IMR-90 (cell line): ENCODE measurements around the gene FUT8. TPM values are rescaled to one million over a fixed set of nuclear protein-coding genes. Genes with fewer than 3 reads are reported as not detected.

Experiments used
- ATAC-seq: fragments of 200-7000 bp; cut with Tn5 transposase; 2 replicates; pipeline ENCODE4 v1.9.1; 2020; ENCODE audit warnings: low read depth, mild to moderate bottlenecking, moderate library complexity
- BruUV-seq: library from RNA; stranded (reverse); fragments of 400-500 nt; replicated peaks from 2 replicates; lab custom pipeline; 2021; lab: Mats Ljungman, UMichigan
- CTCF ChIA-PET: fragments of 300-600 bp; formaldehyde crosslinking; extraction: SDS; loops from one replicate; lab custom pipeline; 2021; ENCODE audit warnings: antibody characterized with exemption; lab: Yijun Ruan, JAX
- POLR2A ChIA-PET: fragments of 300-600 bp; sonication (Branson Sonifier 250); formaldehyde crosslinking; loops from one replicate; lab custom pipeline; 2022; ENCODE audit warnings: antibody characterized with exemption; ENCODE audit not compliant: unreplicated experiment; lab: Charles Lee
- DNase-seq: peaks from one replicate; pipeline ENCODE4 v3.0.0; 2013
- H2AFZ ChIP-seq: replicated peaks from 2 replicates; pipeline ENCODE3; 2013; ENCODE audit warnings: low read length, mild to moderate bottlenecking; ENCODE audit not compliant: poor library complexity
- H2AK5ac ChIP-seq: 2 replicates; pipeline ENCODE4 v1.6.1; 2013; ENCODE audit warnings: low read depth, low read length, inconsistent platforms
- H2AK9ac ChIP-seq: replicated peaks from 2 replicates; pipeline ENCODE3; 2013; ENCODE audit warnings: mild to moderate bottlenecking, low read depth, low read length, moderate library complexity; ENCODE audit not compliant: poor library complexity
- H2BK120ac ChIP-seq: 2 replicates; pipeline ENCODE4 v1.6.1; 2013; ENCODE audit warnings: low read depth, low read length, inconsistent platforms
- H2BK15ac ChIP-seq: 3 replicates; pipeline ENCODE4 v1.6.1; 2013; ENCODE audit warnings: low read depth, low read length, inconsistent platforms
- H2BK20ac ChIP-seq: 2 replicates; pipeline ENCODE4 v1.6.1; 2013; ENCODE audit warnings: low read depth, mild to moderate bottlenecking, inconsistent platforms, low read length, moderate library complexity
- H2BK5ac ChIP-seq: 2 replicates; pipeline ENCODE4 v1.6.1; 2013; ENCODE audit warnings: mild to moderate bottlenecking, low read depth, low read length, inconsistent platforms; ENCODE audit not compliant: poor library complexity, severe bottlenecking
- H3K14ac ChIP-seq: replicated peaks from 2 replicates; pipeline ENCODE4 v1.6.1; 2013; ENCODE audit warnings: low read depth, low read length, inconsistent platforms
- H3K18ac ChIP-seq: 2 replicates; pipeline ENCODE4 v1.6.1; 2013; ENCODE audit warnings: low read depth, low read length, control low read depth
- H3K23ac ChIP-seq: 2 replicates; pipeline ENCODE4 v1.6.1; 2013; ENCODE audit warnings: low read depth, low read length, inconsistent platforms
- H3K27ac ChIP-seq: 2 replicates; pipeline ENCODE4 v1.5.1; 2013; ENCODE audit warnings: mild to moderate bottlenecking, control low read depth, low read length; ENCODE audit not compliant: insufficient read depth
- H3K27me3 ChIP-seq: 2 replicates; pipeline ENCODE4 v1.6.1; 2013; ENCODE audit warnings: low read length; ENCODE audit not compliant: control insufficient read depth, insufficient read depth
- H3K36me3 ChIP-seq: 2 replicates; pipeline ENCODE4 v1.6.1; 2013; ENCODE audit warnings: low read length, mixed read lengths; ENCODE audit not compliant: control insufficient read depth, insufficient read depth
- H3K4ac ChIP-seq: 2 replicates; pipeline ENCODE4 v1.6.1; 2013; ENCODE audit warnings: low read depth, low read length, inconsistent platforms
- H3K4me1 ChIP-seq: 2 replicates; pipeline ENCODE4 v1.6.1; 2013; ENCODE audit warnings: low read length, mixed read lengths; ENCODE audit not compliant: control insufficient read depth, insufficient read depth
- H3K4me2 ChIP-seq: 2 replicates; pipeline ENCODE4 v1.6.1; 2013; ENCODE audit warnings: low read depth, mild to moderate bottlenecking, control low read depth, low read length, moderate library complexity
- H3K4me3 ChIP-seq: 2 replicates; pipeline ENCODE4 v1.5.1; 2013; ENCODE audit warnings: low read depth, mild to moderate bottlenecking, control low read depth, low read length, moderate library complexity; ENCODE audit not compliant: insufficient read depth
- H3K56ac ChIP-seq: 2 replicates; pipeline ENCODE4 v1.6.1; 2013; ENCODE audit warnings: low read length, inconsistent platforms; ENCODE audit not compliant: insufficient read depth; ENCODE audit errors: extremely low read depth
- H3K79me1 ChIP-seq, 2 experiments: 2 replicates each; pipeline ENCODE4 v1.6.1; 2013; ENCODE audit warnings: low read length in 2 of 2, inconsistent platforms in 1 of 2, low read depth in 1 of 2
- H3K9ac ChIP-seq: 2 replicates; pipeline ENCODE4 v1.6.1; 2013; ENCODE audit warnings: low read depth, low read length, control low read depth
- H3K9me1 ChIP-seq: 2 replicates; pipeline ENCODE4 v1.6.1; 2013; ENCODE audit warnings: low read length, inconsistent platforms; ENCODE audit not compliant: insufficient read depth
- H3K9me3 ChIP-seq: 2 replicates; pipeline ENCODE4 v1.6.1; 2013; ENCODE audit warnings: low read length; ENCODE audit not compliant: control insufficient read depth, insufficient read depth
- H4K20me1 ChIP-seq: 2 replicates; pipeline ENCODE4 v1.6.1; 2013; ENCODE audit warnings: low read length, inconsistent platforms; ENCODE audit not compliant: insufficient read depth
- H4K5ac ChIP-seq: 2 replicates; pipeline ENCODE4 v1.6.1; 2013; ENCODE audit warnings: mild to moderate bottlenecking, low read depth, low read length, control low read depth
- H4K8ac ChIP-seq, 2 experiments: 2 replicates each; pipeline ENCODE4 v1.6.1; 2013; ENCODE audit warnings: low read depth in 2 of 2, low read length in 2 of 2, control low read depth in 1 of 2, inconsistent platforms in 1 of 2
- H4K91ac ChIP-seq: 2 replicates; pipeline ENCODE4 v1.6.1; 2013; ENCODE audit warnings: low read depth, low read length, inconsistent platforms; ENCODE audit not compliant: insufficient read depth
- BHLHE40 ChIP-seq: fragments of 150-350 bp; IDR thresholded peaks from 2 replicates; pipeline ENCODE4 v1.6.1; 2016; ENCODE audit warnings: mild to moderate bottlenecking, low read depth, low read length
- CEBPB ChIP-seq: IDR thresholded peaks from 2 replicates; pipeline ENCODE4 v1.6.1; 2012; ENCODE audit warnings: low read depth, low read length, improper control_type of control experiment
- NFE2L2 ChIP-seq: fragments of 150-350 bp; IDR thresholded peaks from 2 replicates; pipeline ENCODE4 v1.6.1; 2016; ENCODE audit warnings: low read depth, mild to moderate bottlenecking, low read length
- RAD21 ChIP-seq: IDR thresholded peaks from 2 replicates; pipeline ENCODE4 v1.6.1; 2012; ENCODE audit warnings: low read length, improper control_type of control experiment
- RCOR1 ChIP-seq: IDR thresholded peaks from 2 replicates; pipeline ENCODE4 v1.6.1; 2012; ENCODE audit warnings: mild to moderate bottlenecking, low read length, improper control_type of control experiment; ENCODE audit not compliant: insufficient replicate concordance
- RFX5 ChIP-seq: IDR thresholded peaks from 2 replicates; pipeline ENCODE4 v1.8.0; 2012; ENCODE audit warnings: low read depth, mild to moderate bottlenecking, low read length, moderate library complexity
- WGBS, 2 experiments: methylation state at CpG; one replicate each; pipeline versions ENCODE4 v1.1.5 to v1.1.7; 2013; ENCODE audit warnings: missing lambda C conversion rate in 2 of 2; ENCODE audit not compliant: insufficient read length in 1 of 2; ENCODE audit errors: extremely low coverage in 2 of 2; 5-methylcytosine and 5-hydroxymethylcytosine counted together
- dilution Hi-C: fragments of 300-500 bp; cut with HindIII; formaldehyde crosslinking; loops from one replicate; pipeline ENCODE4 v1.14.3; 2018; ENCODE audit warnings: low sequenced_read_pairs; ENCODE audit not compliant: unreplicated experiment
- in situ Hi-C: fragments of 300-500 bp; cut with MboI; formaldehyde crosslinking; loops from 3 replicates; pipeline ENCODE4 v1.14.3; 2019; ENCODE audit warnings: low sequenced_read_pairs, inconsistent platforms, mixed read lengths
- intact Hi-C: fragments of 100-400 bp; cut with micrococcal nuclease; formaldehyde crosslinking; loops from 2 replicates; pipeline ENCODE4 v1.10.0; 2022
- polyA plus RNA-seq, 3 experiments: library from polyadenylated mRNA; depleted of rRNA; stranded (reverse); fragments of >200 nt; gene quantifications; 2 replicates each; pipeline ENCODE4 v1.2.3, GENCODE V29; 2012; ENCODE audit warnings: low replicate concordance in 1 of 3
- total RNA-seq: library from RNA; depleted of rRNA; stranded (reverse); fragments of >200 nt; gene quantifications from 2 replicates; pipeline ENCODE4 v1.2.3, GENCODE V29; 2012
- TF ChIP-seq, protein P1 (sequence below): fragments of 150-350 bp; IDR thresholded peaks from 2 replicates; pipeline ENCODE4 v1.6.1; 2017; ENCODE audit warnings: mild to moderate bottlenecking, antibody characterized with exemption, low read length, low read depth
- TF ChIP-seq, protein P2 (sequence below): fragments of 150-350 bp; IDR thresholded peaks from 2 replicates; pipeline ENCODE4 v1.6.1; 2016; ENCODE audit warnings: low read depth, mild to moderate bottlenecking, low read length, moderate library complexity, borderline replicate concordance

The FUT8 gene
- total and polyA plus RNA-seq, 2 of the 4 experiments (the other 2 are of a cell fraction) = 15.6 to 72.9 TPM

DNA sequence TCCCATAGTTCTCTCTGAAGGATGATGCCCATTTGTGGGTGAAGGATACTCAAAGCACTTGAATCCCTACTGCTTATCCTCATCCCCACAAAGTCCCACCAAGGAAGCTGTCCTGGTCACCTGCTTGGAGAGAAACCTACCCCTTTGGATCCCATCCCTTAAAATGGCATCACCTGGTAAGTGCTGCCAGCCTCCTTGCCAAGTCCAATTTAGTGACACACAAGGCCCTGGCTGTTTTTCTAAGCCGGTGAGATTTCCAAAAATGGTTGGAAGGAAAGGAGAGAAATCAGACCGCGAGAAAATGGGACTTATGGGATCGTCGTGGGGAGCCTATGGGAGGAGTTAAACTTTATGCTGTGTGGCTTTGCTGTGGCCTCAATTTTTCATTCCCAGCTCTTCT is 358.2 kb downstream of the FUT8 start:
- no peak overlapping the region for H3K27ac ChIP-seq
- no peak overlapping the region for H3K14ac ChIP-seq
- H2AK5ac ChIP-seq = no peak overlapping the region
- no peak overlapping the region for H2BK20ac ChIP-seq
- no peak overlapping the region for H3K23ac ChIP-seq
- no peak overlapping the region for H2BK15ac ChIP-seq
- H3K9me3 ChIP-seq = no peaks in the 10 kb centered on the region
- H2BK120ac ChIP-seq = no peak overlapping the region
- WGBS, 2 experiments = no CpG with 5 or more reads among the region's 5 CpGs
- dilution Hi-C loops = no loop called here
- ChIA-PET POLR2A (no interaction called here), CTCF (no interaction called here)
- no peak overlapping the region for H2AFZ ChIP-seq
- H3K56ac ChIP-seq = no peak overlapping the region
- in situ Hi-C loops = no loop called here
- no peaks in the 10 kb centered on the region for H3K79me1 ChIP-seq
- H3K18ac ChIP-seq = no peak overlapping the region
- no peak overlapping the region for H4K91ac ChIP-seq
- no peaks in the 10 kb centered on the region for H3K4me1 ChIP-seq
- no peak overlapping the region for H2BK5ac ChIP-seq
- intact Hi-C loops = no loop called here
- no TSS peak for BruUV-seq
- TF ChIP-seq, protein P1, sequence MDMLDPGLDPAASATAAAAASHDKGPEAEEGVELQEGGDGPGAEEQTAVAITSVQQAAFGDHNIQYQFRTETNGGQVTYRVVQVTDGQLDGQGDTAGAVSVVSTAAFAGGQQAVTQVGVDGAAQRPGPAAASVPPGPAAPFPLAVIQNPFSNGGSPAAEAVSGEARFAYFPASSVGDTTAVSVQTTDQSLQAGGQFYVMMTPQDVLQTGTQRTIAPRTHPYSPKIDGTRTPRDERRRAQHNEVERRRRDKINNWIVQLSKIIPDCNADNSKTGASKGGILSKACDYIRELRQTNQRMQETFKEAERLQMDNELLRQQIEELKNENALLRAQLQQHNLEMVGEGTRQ = no peak
- TF ChIP-seq CEBPB = no peak
- no peak for TF ChIP-seq RAD21
- no peak for TF ChIP-seq RCOR1
- no peak for TF ChIP-seq BHLHE40
- TF ChIP-seq NFE2L2 = no peak
- TF ChIP-seq, protein P2, sequence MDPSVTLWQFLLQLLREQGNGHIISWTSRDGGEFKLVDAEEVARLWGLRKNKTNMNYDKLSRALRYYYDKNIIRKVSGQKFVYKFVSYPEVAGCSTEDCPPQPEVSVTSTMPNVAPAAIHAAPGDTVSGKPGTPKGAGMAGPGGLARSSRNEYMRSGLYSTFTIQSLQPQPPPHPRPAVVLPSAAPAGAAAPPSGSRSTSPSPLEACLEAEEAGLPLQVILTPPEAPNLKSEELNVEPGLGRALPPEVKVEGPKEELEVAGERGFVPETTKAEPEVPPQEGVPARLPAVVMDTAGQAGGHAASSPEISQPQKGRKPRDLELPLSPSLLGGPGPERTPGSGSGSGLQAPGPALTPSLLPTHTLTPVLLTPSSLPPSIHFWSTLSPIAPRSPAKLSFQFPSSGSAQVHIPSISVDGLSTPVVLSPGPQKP = no peak
- no peak for TF ChIP-seq RFX5
- no peak overlapping the region for H3K9ac ChIP-seq
- no peaks in the 10 kb centered on the region for H4K20me1 ChIP-seq
- H4K5ac ChIP-seq = no peak overlapping the region
- no peak for DNase-seq
- H3K4me3 ChIP-seq = no peak overlapping the region
- no peaks in the 10 kb centered on the region for H3K27me3 ChIP-seq
- H3K36me3 ChIP-seq = no peaks in the 10 kb centered on the region
- no peak overlapping the region for H2AK9ac ChIP-seq
- H3K4ac ChIP-seq = no peak overlapping the region
- no peak overlapping the region for H3K4me2 ChIP-seq
- ATAC-seq = no peak
- H4K8ac ChIP-seq = no peak overlapping the region
- H3K9me1 ChIP-seq = no peaks in the 10 kb centered on the region
